NCI-H1105 treated with DMSO at 0.1 percent for 48 hours (cell line): Measurements from ENCODE around the gene INPP5D.
"Not testable (repeated sequence)": the region's sequence is repeated elsewhere in the genome, so short reads cannot be mapped to it uniquely, and the experiment has no call there.

Experiments
- DNase-seq: peaks from one replicate; lab custom pipeline; 2025; lab: John Stamatoyannopoulos, UW

Gene INPP5D

GRCh38 chr2:233053928-233054784 lies 6.0 kb upstream of the INPP5D start:
- DNase-seq, result peak; percentile 58

GRCh38 chr2:233055362-233055761 lies 4.8 kb upstream of the INPP5D start:
- DNase-seq, result no peak

GRCh38 chr2:233056961-233057605 lies 3.1 kb upstream of the INPP5D start:
- peak; percentile 1 for DNase-seq

GRCh38 chr2:233058717-233059546 lies 1.2 kb upstream of the INPP5D start:
- DNase-seq, result no peak

GRCh38 chr2:233059547-233059796 lies 670 bp upstream of the INPP5D start:
- no peak for DNase-seq

GRCh38 chr2:233060501-233060979 lies 398 bp downstream of the INPP5D start:
- DNase-seq, result no peak

- DNase-seq, result no peak
These were observed 943 bp downstream of the INPP5D start for GRCh38 chr2:233060980-233061590.

GRCh38 chr2:233061591-233062450 lies 1.7 kb downstream of the INPP5D start:
- DNase-seq, result no peak

- no peak for DNase-seq
These were observed 2.3 kb downstream of the INPP5D start for GRCh38 chr2:233062451-233062850.

GRCh38 chr2:233062946-233063268 lies 2.8 kb downstream of the INPP5D start:
- DNase-seq, result no peak

- no peak for DNase-seq
These were observed 3.3 kb downstream of the INPP5D start for GRCh38 chr2:233063269-233063975.

GRCh38 chr2:233063976-233064411 lies 3.9 kb downstream of the INPP5D start:
- no peak for DNase-seq

GRCh38 chr2:233064530-233065199 lies 4.5 kb downstream of the INPP5D start:
- no peak for DNase-seq

GRCh38 chr2:233065200-233065589 lies 5.1 kb downstream of the INPP5D start:
- DNase-seq, result not testable (repeated sequence)

GRCh38 chr2:233065954-233066470 lies 5.9 kb downstream of the INPP5D start:
- no peak for DNase-seq

- no peak for DNase-seq
These were observed 8.7 kb downstream of the INPP5D start for GRCh38 chr2:233068762-233069418.

- DNase-seq, result no peak
These were observed 12.7 kb downstream of the INPP5D start for GRCh38 chr2:233072838-233073237.

GRCh38 chr2:233074106-233074505 lies 14.0 kb downstream of the INPP5D start:
- DNase-seq, result no peak
